ENCODE measurements around the gene GRID1. TPM values are rescaled to one million over a fixed set of nuclear protein-coding genes. Genes with fewer than 3 reads are reported as not detected.

Gene GRID1
- total and polyA plus RNA-seq, 10 of the 15 experiments (the other 5 are each of a cell fraction or from before 2014, with no cell fraction given), result 0.04 to 0.62 (median 0.08) TPM; not detected in 5

- Histone ChIP-seq H3K9ac (ENCODE audit: control insufficient read depth, insufficient read depth, low read length) (no peak overlapping the region), H2AFZ (ENCODE audit: control insufficient read depth, low read depth, low read length) (no peak overlapping the region), H3K4me3 (no peak overlapping the region), H3K4me2 (ENCODE audit: control insufficient read depth, insufficient read depth) (no peak overlapping the region), H3K27ac (ENCODE audit: control insufficient read depth, insufficient read depth) (no peak overlapping the region), H3K4me1 (ENCODE audit: control insufficient read depth, insufficient read depth, low read length) (no peaks in the 10 kb centered on the region), H3K9me3 (replicated peaks; ENCODE audit: control insufficient read depth, insufficient read depth, low read length) (no peaks in the 10 kb centered on the region), H3K27me3 (replicated peaks in 1 of 2; ENCODE audit: control insufficient read depth in 2 of 2, insufficient read depth in 2 of 2, low read length in 1 of 2) (no peaks in the 10 kb centered on the region), H3K79me2 (ENCODE audit: control insufficient read depth, insufficient read depth, low read length) (no peaks in the 10 kb centered on the region), H3K36me3 (ENCODE audit: control insufficient read depth in 2 of 2, insufficient read depth in 2 of 2, low read length in 1 of 2) (no peaks in the 10 kb centered on the region), H4K20me1 (ENCODE audit: control insufficient read depth, insufficient read depth) (no peaks in the 10 kb centered on the region)
- in situ Hi-C loops (cut with MboI), result no loop called here
- 4% methylated on average over 7 of the region's 7 CpGs for WGBS (ENCODE audit: insufficient coverage, insufficient replicate concordance, low lambda C conversion rate, missing lambda C conversion rate)
- no TSS peak for BruUV-seq (replicated peaks)
- FAIRE-seq, result no peak
- CTCF ChIA-PET, result interaction anchor here (1.0 to 1.3 kb wide), 3 partner anchors 10 to 52 kb away, joined by 3 to 4 read pairs (median 4); no protein-coding TSS in a partner anchor
- ATAC-seq, result peak; percentile 86
- intact Hi-C loops (cut with micrococcal nuclease; ENCODE audit: unreplicated experiment), result no loop called here
- POLR2A ChIA-PET, result no interaction called here
- RAD21 ChIA-PET (ENCODE audit: unreplicated experiment), result no interaction called here
- peak; percentile 24 for DNase-seq (ENCODE audit: low read depth, low spot score)
- SMC1A ChIA-PET (ENCODE audit: uncharacterized antibody, unreplicated experiment), result interaction anchor here (0.8 to 1.2 kb wide), 2 partner anchors 30 to 102 kb away, joined by 3 read pairs; no protein-coding TSS in a partner anchor
- TF ChIP-seq IKZF1 (conservative IDR thresholded peaks at IDR 0.05) (peak; percentile 71), BCL11A (IDR thresholded peaks at IDR 0.05; ENCODE audit: low read depth, low read length) (peak; percentile 78; the same call in 1 of the 2 replicates), BMI1 (IDR thresholded peaks at IDR 0.05; ENCODE audit: borderline replicate concordance) (0 out of 2 replicates have a peak, but pooled peaks have one; percentile 19), MTA2 (IDR thresholded peaks at IDR 0.05; ENCODE audit: low read depth) (peak; percentile 98), JUND (IDR thresholded peaks at IDR 0.05; ENCODE audit: low read depth, low read length) (no peak), ATF7 (IDR thresholded peaks at IDR 0.05; ENCODE audit: low read depth) (peak; percentile 28; the same call in 1 of the 2 replicates), RELB (IDR thresholded peaks at IDR 0.05; ENCODE audit: low read depth) (peak; percentile 55; the same call in 1 of the 2 replicates), DPF2 (IDR thresholded peaks at IDR 0.05) (peak; percentile 78), FOS (IDR thresholded peaks at IDR 0.05; ENCODE audit: borderline replicate concordance, extremely low read depth, insufficient read length) (no peak), RUNX3 (IDR thresholded peaks at IDR 0.05; ENCODE audit: low read length) (peak; percentile 41; the same call in 1 of the 2 replicates), REST (IDR thresholded peaks at IDR 0.05; ENCODE audit: low read depth, low read length) (no peak), ZNF217 (IDR thresholded peaks at IDR 0.05) (peak; percentile 37; the same call in 1 of the 2 replicates), ZNF24 (IDR thresholded peaks at IDR 0.05) (peak; percentile 79; the same call in 1 of the 2 replicates), WRNIP1 (IDR thresholded peaks at IDR 0.05; ENCODE audit: borderline replicate concordance, low read depth, low read length) (no peak), IKZF2 (IDR thresholded peaks at IDR 0.05) (peak; percentile 74 to 80), FOXM1 (IDR thresholded peaks at IDR 0.05; ENCODE audit: low read depth, low read length) (no peak), MEF2B (IDR thresholded peaks at IDR 0.05; ENCODE audit: partially characterized antibody, poor library complexity, severe bottlenecking) (peak; percentile 20)
- TF ChIP-seq, protein P1, sequence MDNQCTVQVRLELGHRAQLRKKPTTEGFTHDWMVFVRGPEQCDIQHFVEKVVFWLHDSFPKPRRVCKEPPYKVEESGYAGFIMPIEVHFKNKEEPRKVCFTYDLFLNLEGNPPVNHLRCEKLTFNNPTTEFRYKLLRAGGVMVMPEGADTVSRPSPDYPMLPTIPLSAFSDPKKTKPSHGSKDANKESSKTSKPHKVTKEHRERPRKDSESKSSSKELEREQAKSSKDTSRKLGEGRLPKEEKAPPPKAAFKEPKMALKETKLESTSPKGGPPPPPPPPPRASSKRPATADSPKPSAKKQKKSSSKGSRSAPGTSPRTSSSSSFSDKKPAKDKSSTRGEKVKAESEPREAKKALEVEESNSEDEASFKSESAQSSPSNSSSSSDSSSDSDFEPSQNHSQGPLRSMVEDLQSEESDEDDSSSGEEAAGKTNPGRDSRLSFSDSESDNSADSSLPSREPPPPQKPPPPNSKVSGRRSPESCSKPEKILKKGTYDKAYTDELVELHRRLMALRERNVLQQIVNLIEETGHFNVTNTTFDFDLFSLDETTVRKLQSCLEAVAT (IDR thresholded peaks at IDR 0.05), result peak; percentile 91
Measured at GRCh38 chr10:86047588-86047987, 319.0 kb downstream of the GRID1 start.
